Upper lobe of left lung (tissue), 6 donors: ENCODE measurements around the gene INPP5D. TPM values are rescaled to one million over a fixed set of nuclear protein-coding genes. Genes with fewer than 3 reads are reported as not detected.

ENCODE experiments used
- ATAC-seq, 2 donors: fragments of 200-7000 bp; cut with Tn5 transposase; one replicate each; pipeline ENCODE4 v1.9.1; 2022; ENCODE audit warnings: mild to moderate bottlenecking in 2 of 2, moderate library complexity in 2 of 2; ENCODE audit not compliant: low FRiP score in 2 of 2
- DNase-seq, 2 donors: peaks; one replicate each; pipeline ENCODE4 v3.0.0-alpha.2; 2019 to 2020
- H3K27ac ChIP-seq, 4 donors: fragments of 200-600 bp; sonication (generic); one replicate each; pipeline ENCODE4 v1.5.1; 2016 to 2019
- H3K27me3 ChIP-seq, 4 donors: fragments of 200-600 bp; sonication (generic); one replicate each; pipeline ENCODE4 v1.5.1; 2017 to 2019
- H3K36me3 ChIP-seq, 4 donors: fragments of 200-600 bp; sonication (generic); one replicate each; pipeline ENCODE4 v1.5.1; 2016 to 2019
- H3K4me1 ChIP-seq, 4 donors: fragments of 200-600 bp; sonication (generic); one replicate each; pipeline ENCODE4 v1.5.1; 2018 to 2019
- H3K4me3 ChIP-seq, 4 donors: fragments of 200-600 bp; sonication (generic); one replicate each; pipeline ENCODE4 v1.5.1; 2017 to 2019; ENCODE audit warnings: mild to moderate bottlenecking in 2 of 4, moderate library complexity in 1 of 4
- H3K9me3 ChIP-seq, 4 donors: fragments of 200-600 bp; sonication (generic); one replicate each; pipeline ENCODE4 v1.5.1; 2018 to 2019
- EP300 ChIP-seq, 4 donors: sonication (generic); formaldehyde crosslinking; IDR thresholded peaks; one replicate each; pipeline ENCODE4 v1.5.1; 2017; ENCODE audit warnings: antibody characterized with exemption in 4 of 4, control low read depth in 2 of 4
- POLR2A ChIP-seq, 4 donors: fragments of 450-650 bp; IDR thresholded peaks; one replicate each; pipeline ENCODE4 v1.5.1; 2016 to 2017; ENCODE audit warnings: antibody characterized with exemption in 4 of 4, mild to moderate bottlenecking in 2 of 4
- POLR2AphosphoS5 ChIP-seq, 2 donors: sonication (generic); formaldehyde crosslinking; IDR thresholded peaks; one replicate each; pipeline ENCODE4 v1.5.1; 2017; ENCODE audit warnings: antibody characterized with exemption in 2 of 2
- WGBS, 2 donors: methylation state at CpG; one replicate each; pipeline ENCODE4 v1.1.5; 2017 to 2018; 5-methylcytosine and 5-hydroxymethylcytosine counted together
- total RNA-seq, 6 donors: library from RNA; depleted of rRNA in 4 of 6; stranded (reverse); fragments of >200 nt in 4 of 6; gene quantifications; one replicate each; pipeline versions ENCODE4 v1.1.0 to v1.2.1, GENCODE V29; 2016 to 2021
- TF ChIP-seq, protein P1 (sequence below), 6 experiments: fragments of 450-650 bp in 4 of 6; fragments of 200-600 bp in 2 of 6; sonication (generic) in 2 of 6; IDR thresholded peaks; one replicate each; pipeline ENCODE4 v1.5.1; 2016 to 2019; ENCODE audit warnings: antibody characterized with exemption in 6 of 6
- donor health status: DM: no; HTN: no; CAD: no; lungs with moderate emphysema.
- donor health status: DM: no; HTN: yes; CAD: no; lungs with severe emphysema.

INPP5D gene
- total RNA-seq, 6 donors from 2014 or later = 17.6 to 243 (median 31.7) TPM

DNA sequence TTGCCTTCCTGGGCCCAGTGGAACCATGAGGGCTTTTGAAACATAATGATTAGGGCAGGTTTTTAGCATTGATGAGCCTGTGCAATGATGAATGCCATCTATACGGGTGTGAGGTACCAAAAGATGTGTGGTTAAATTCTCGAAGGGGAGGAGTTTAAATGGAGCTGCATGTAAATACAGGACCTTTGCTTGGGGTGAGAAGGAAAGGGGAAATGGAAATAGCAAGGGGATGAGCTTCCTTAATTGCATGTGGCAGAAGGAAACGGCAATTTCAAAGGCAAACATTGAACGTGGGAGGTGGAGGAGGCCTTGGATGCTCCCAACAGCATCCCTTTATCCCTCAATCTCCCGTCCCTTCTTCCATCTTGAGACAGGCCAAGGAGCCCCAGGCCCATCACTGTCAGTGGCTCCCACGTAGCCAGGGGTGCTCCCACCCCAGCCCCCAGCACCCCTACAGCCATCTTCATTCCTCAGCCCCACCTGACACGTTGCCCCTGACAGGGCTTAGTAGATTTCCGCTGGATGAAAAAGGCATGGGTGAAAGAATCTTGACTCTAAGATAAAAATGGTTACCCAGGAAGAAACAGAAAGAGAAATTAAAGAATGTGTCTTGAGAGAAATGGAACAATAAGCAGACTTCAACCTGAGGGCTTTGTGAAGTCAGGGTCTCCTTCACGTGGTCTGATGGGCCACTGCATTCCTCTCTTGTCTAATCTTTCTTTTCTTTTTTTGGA lies 32.5 kb downstream of the INPP5D start:
- no peaks in the 10 kb centered on the region for H3K36me3 ChIP-seq
- no peaks in the 10 kb centered on the region for H3K27me3 ChIP-seq
- DNase-seq = no peak
- peaks cover 9 to 23% (median 13%) of the 10 kb centered on the region in 4 donors for H3K4me1 ChIP-seq
- no peak overlapping the region for H3K4me3 ChIP-seq
- 57 to 62% methylated on average over 9 of the region's 9 CpGs for WGBS, 2 donors
- peak; percentile 6 to 67 for ATAC-seq
- peak overlapping the region; percentile 30 to 68 (median 64) for H3K27ac ChIP-seq
- H3K9me3 ChIP-seq = no peaks in the 10 kb centered on the region
- TF ChIP-seq POLR2A (IDR thresholded peaks at IDR 0.05) = no peak
- TF ChIP-seq, protein P1, sequence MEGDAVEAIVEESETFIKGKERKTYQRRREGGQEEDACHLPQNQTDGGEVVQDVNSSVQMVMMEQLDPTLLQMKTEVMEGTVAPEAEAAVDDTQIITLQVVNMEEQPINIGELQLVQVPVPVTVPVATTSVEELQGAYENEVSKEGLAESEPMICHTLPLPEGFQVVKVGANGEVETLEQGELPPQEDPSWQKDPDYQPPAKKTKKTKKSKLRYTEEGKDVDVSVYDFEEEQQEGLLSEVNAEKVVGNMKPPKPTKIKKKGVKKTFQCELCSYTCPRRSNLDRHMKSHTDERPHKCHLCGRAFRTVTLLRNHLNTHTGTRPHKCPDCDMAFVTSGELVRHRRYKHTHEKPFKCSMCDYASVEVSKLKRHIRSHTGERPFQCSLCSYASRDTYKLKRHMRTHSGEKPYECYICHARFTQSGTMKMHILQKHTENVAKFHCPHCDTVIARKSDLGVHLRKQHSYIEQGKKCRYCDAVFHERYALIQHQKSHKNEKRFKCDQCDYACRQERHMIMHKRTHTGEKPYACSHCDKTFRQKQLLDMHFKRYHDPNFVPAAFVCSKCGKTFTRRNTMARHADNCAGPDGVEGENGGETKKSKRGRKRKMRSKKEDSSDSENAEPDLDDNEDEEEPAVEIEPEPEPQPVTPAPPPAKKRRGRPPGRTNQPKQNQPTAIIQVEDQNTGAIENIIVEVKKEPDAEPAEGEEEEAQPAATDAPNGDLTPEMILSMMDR (IDR thresholded peaks at IDR 0.05) = no peak
- TF ChIP-seq POLR2AphosphoS5 (IDR thresholded peaks at IDR 0.05) = no peak
- no peak for TF ChIP-seq EP300 (IDR thresholded peaks at IDR 0.05)

GRCh38 chr2:233093166-233093448 lies 33.0 kb downstream of the INPP5D start:
- ATAC-seq (peak in 1 of 2 donors; percentile 47), DNase-seq (no peak)
- 58 to 80% methylated on average over 1 of the region's 1 CpG for WGBS, 2 donors
- Histone ChIP-seq H3K4me3 (no peak overlapping the region), H3K9me3 (no peaks in the 10 kb centered on the region), H3K4me1 (peaks cover 7 to 19% (median 9%) of the 10 kb centered on the region in 4 donors), H3K27ac (peak overlapping the region; percentile 30 to 68 (median 64)), H3K36me3 (no peaks in the 10 kb centered on the region), H3K27me3 (no peaks in the 10 kb centered on the region)
- TF ChIP-seq EP300 (IDR thresholded peaks at IDR 0.05) (no peak), POLR2AphosphoS5 (IDR thresholded peaks at IDR 0.05) (no peak), POLR2A (IDR thresholded peaks at IDR 0.05) (no peak)
- TF ChIP-seq, protein P1 (IDR thresholded peaks at IDR 0.05) = no peak

DNA sequence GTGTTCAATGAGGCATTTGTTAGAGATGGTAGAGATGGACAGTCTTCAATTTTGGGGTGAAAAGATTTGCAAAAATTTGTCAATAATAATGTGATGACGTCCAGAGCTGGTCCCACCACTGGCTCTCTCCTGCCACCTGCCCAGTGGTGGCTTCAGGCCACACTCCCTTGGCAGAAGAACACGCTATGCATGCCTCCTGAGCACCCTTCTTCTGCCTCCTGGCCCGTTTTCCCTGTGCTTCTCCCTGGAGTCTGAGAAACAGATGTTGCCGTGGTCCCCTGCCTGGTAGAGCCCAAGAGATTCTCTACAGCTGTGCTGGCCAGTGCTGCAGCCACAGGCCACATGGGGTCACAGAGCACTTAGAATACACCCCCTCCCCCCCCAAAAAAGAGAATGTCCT lies 33.6 kb downstream of the INPP5D start:
- peaks cover 1 to 13% (median 7%) of the 10 kb centered on the region in 4 donors for H3K4me1 ChIP-seq
- H3K4me3 ChIP-seq = no peak overlapping the region
- no peaks in the 10 kb centered on the region for H3K27me3 ChIP-seq
- ATAC-seq = no peak
- H3K36me3 ChIP-seq = no peaks in the 10 kb centered on the region
- no peaks in the 10 kb centered on the region for H3K9me3 ChIP-seq
- no peak for DNase-seq
- H3K27ac ChIP-seq = no peak overlapping the region
- no peak for TF ChIP-seq EP300 (IDR thresholded peaks at IDR 0.05)
- no peak for TF ChIP-seq POLR2A (IDR thresholded peaks at IDR 0.05)
- no peak for TF ChIP-seq POLR2AphosphoS5 (IDR thresholded peaks at IDR 0.05)
- TF ChIP-seq, protein P1 (IDR thresholded peaks at IDR 0.05) = no peak
- 91% methylated on average over 4 of the region's 4 CpGs for whole genome bisulfite sequencing, 2 donors

DNA sequence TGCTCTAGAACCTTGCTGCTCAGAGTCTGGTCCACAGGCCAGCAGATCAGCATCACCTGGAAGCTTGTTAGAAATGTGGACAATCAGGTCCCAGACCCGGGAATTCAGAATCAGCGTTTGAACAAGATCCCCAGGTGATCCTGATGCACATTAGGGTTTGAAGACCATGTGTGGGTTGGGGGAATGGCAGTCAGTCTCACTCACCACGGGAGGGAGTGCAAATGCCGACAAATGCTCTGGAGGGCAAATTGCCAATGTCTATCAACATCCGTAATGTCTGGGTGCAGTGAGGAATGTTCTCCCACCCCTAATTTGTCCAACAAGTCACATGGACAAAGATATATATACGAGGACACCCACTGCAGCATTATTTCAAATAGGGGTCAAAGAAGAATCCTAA lies 34.5 kb downstream of the INPP5D start:
- TF ChIP-seq, protein P1 (IDR thresholded peaks at IDR 0.05) = no peak
- H3K27me3 ChIP-seq = no peaks in the 10 kb centered on the region
- no peaks in the 10 kb centered on the region for H3K36me3 ChIP-seq
- 49 to 57% methylated on average over 6 of the region's 6 CpGs for WGBS, 2 donors
- H3K9me3 ChIP-seq = no peaks in the 10 kb centered on the region
- H3K4me1 ChIP-seq = peaks cover 0 to 12% (median 6%) of the 10 kb centered on the region in 4 donors
- no peak overlapping the region for H3K4me3 ChIP-seq
- H3K27ac ChIP-seq = no peak overlapping the region
- no peak for DNase-seq
- ATAC-seq = no peak

GRCh38 chr2:233096006-233096405 lies 35.9 kb downstream of the INPP5D start:
- peaks cover 0 to 12% (median 6%) of the 10 kb centered on the region in 4 donors for H3K4me1 ChIP-seq
- H3K27ac ChIP-seq = no peak overlapping the region
- WGBS, 2 donors = 90 to 96% methylated on average over 6 of the region's 6 CpGs
- H3K36me3 ChIP-seq = no peaks in the 10 kb centered on the region
- no peaks in the 10 kb centered on the region for H3K9me3 ChIP-seq
- H3K27me3 ChIP-seq = no peaks in the 10 kb centered on the region
- DNase-seq (no peak), ATAC-seq (no peak)
- H3K4me3 ChIP-seq = no peak overlapping the region
- TF ChIP-seq, protein P1 (IDR thresholded peaks at IDR 0.05) = no peak
- TF ChIP-seq POLR2AphosphoS5 (IDR thresholded peaks at IDR 0.05) = no peak
- no peak for TF ChIP-seq POLR2A (IDR thresholded peaks at IDR 0.05)
- TF ChIP-seq EP300 (IDR thresholded peaks at IDR 0.05) = no peak
